A549 (cell line): ENCODE measurements around the gene STAT1. TPM values are rescaled to one million over a fixed set of nuclear protein-coding genes. Genes with fewer than 3 reads are reported as not detected.

ENCODE experiments used
- ATAC-seq, 2 experiments: fragments of 200-7000 bp in 1 of 2; fragments of >200 bp in 1 of 2; cut with Nextera tagmentation in 1 of 2; cut with Tn5 transposase in 1 of 2; 3 replicates each; pipeline versions ENCODE4 v1.8.0 to v1.9.1; 2018 to 2020; ENCODE audit warnings: mild to moderate bottlenecking in 1 of 2, moderate library complexity in 1 of 2
- CTCF ChIA-PET: fragments of 300-600 bp; sonication (Branson Sonifier 250); formaldehyde crosslinking; extraction: SDS; loops from one replicate; lab custom pipeline; 2021; ENCODE audit warnings: antibody characterized with exemption, inconsistent platforms; lab: Yijun Ruan, JAX
- POLR2A ChIA-PET: fragments of 350-600 bp; formaldehyde crosslinking; extraction: SDS; loops from one replicate; lab custom pipeline; 2021; ENCODE audit warnings: antibody characterized with exemption, inconsistent platforms; lab: Yijun Ruan, JAX
- DNase-seq, 2 experiments: peaks; one replicate each; pipeline versions ENCODE4 v3.0.0 to v3.0.0-alpha.2; 2011 to 2016; ENCODE audit warnings: low read depth in 1 of 2, low spot score in 1 of 2
- FAIRE-seq: peaks from 2 replicates; lab custom pipeline; 2011; peaks lifted over from hg19 to GRCh38; lab: Jason Lieb, UNC
- H3K27ac ChIP-seq, 2 experiments: fragments of >200 bp; sonication (Bioruptor Twin); formaldehyde crosslinking; 3 replicates each; pipeline ENCODE4 v1.5.1; 2016 to 2017
- H3K4me1 ChIP-seq: fragments of >200 bp; sonication (Bioruptor Twin); formaldehyde crosslinking; 3 replicates; pipeline ENCODE4 v1.6.1; 2016
- H3K4me2 ChIP-seq: fragments of >200 bp; sonication (Bioruptor Twin); formaldehyde crosslinking; 3 replicates; pipeline ENCODE4 v1.6.1; 2016
- H3K4me3 ChIP-seq: fragments of >200 bp; sonication (Bioruptor Twin); formaldehyde crosslinking; 3 replicates; pipeline ENCODE4 v1.5.1; 2016
- H3K9me3 ChIP-seq: fragments of >200 bp; sonication (Bioruptor Twin); formaldehyde crosslinking; 3 replicates; pipeline ENCODE4 v1.6.1; 2016
- CBX2 ChIP-seq: fragments of 200-600 bp; sonication (generic); IDR thresholded peaks from 2 replicates; pipeline ENCODE4 v1.6.1; 2016; ENCODE audit warnings: low read depth, mild to moderate bottlenecking, borderline replicate concordance
- CBX8 ChIP-seq: fragments of 200-600 bp; sonication (generic); IDR thresholded peaks from 2 replicates; pipeline ENCODE4 v1.6.1; 2016
- CHD4 ChIP-seq: fragments of 200-600 bp; sonication (generic); IDR thresholded peaks from 2 replicates; pipeline ENCODE4 v1.6.1; 2016; ENCODE audit warnings: antibody characterized with exemption, mild to moderate bottlenecking, borderline replicate concordance
- EHMT2 ChIP-seq: fragments of 200-600 bp; sonication (generic); IDR thresholded peaks from 2 replicates; pipeline ENCODE4 v1.6.1; 2016; ENCODE audit warnings: antibody characterized with exemption, low read depth, mild to moderate bottlenecking, moderate library complexity
- EP300 ChIP-seq, 2 experiments: fragments of >200 bp; sonication (Bioruptor Twin); formaldehyde crosslinking; IDR thresholded peaks; 2 replicates in 1 of 2; 3 replicates in 1 of 2; pipeline ENCODE4 v1.6.1; 2016 to 2017
- ESRRA ChIP-seq: fragments of 150-350 bp; IDR thresholded peaks from 2 replicates; pipeline ENCODE4 v1.6.1; 2014; ENCODE audit warnings: mild to moderate bottlenecking, low read length, borderline replicate concordance
- FOSL2 ChIP-seq, 2 experiments: fragments of 450-650 bp in 1 of 2; fragments of >200 bp in 1 of 2; sonication (Bioruptor Twin) in 1 of 2; formaldehyde crosslinking; IDR thresholded peaks; 2 replicates each; pipeline versions ENCODE4 v1.5.0 to v1.6.1; 2016 to 2020; ENCODE audit warnings: mild to moderate bottlenecking in 1 of 2, moderate library complexity in 1 of 2
- HDAC2 ChIP-seq: fragments of 200-600 bp; sonication (generic); IDR thresholded peaks from 2 replicates; pipeline ENCODE4 v1.6.1; 2016
- HOXB5 ChIP-seq: fragments of 250-450 bp; sonication (Bioruptor Pico); IDR thresholded peaks from 2 replicates; pipeline ENCODE4 v1.5.0; 2020; ENCODE audit warnings: mild to moderate bottlenecking, moderate library complexity
- MAFK ChIP-seq: fragments of 450-650 bp; IDR thresholded peaks from 2 replicates; pipeline ENCODE4 v1.6.1; 2014; ENCODE audit not compliant: partially characterized antibody
- MAZ ChIP-seq: fragments of 150-350 bp; IDR thresholded peaks from 2 replicates; pipeline ENCODE4 v1.6.1; 2014; ENCODE audit warnings: antibody characterized with exemption, low read depth, low read length, borderline replicate concordance
- NPAS2 ChIP-seq: fragments of 250-450 bp; sonication (Bioruptor Pico); IDR thresholded peaks from 2 replicates; pipeline ENCODE4 v1.8.0; 2022; ENCODE audit warnings: mild to moderate bottlenecking, moderate library complexity, borderline replicate concordance
- NR3C1 ChIP-seq: fragments of >200 bp; sonication (Bioruptor Twin); formaldehyde crosslinking; IDR thresholded peaks from 3 replicates; pipeline ENCODE4 v1.6.1; 2017
- PHF8 ChIP-seq: fragments of 200-600 bp; sonication (generic); IDR thresholded peaks from 2 replicates; pipeline ENCODE4 v1.6.1; 2016; ENCODE audit warnings: low read depth, mild to moderate bottlenecking, antibody characterized with exemption, moderate library complexity, borderline replicate concordance
- RARB ChIP-seq: fragments of 250-450 bp; sonication (Bioruptor Pico); IDR thresholded peaks from 2 replicates; pipeline ENCODE4 v1.8.0; 2021; ENCODE audit warnings: mild to moderate bottlenecking, moderate library complexity
- RCOR1 ChIP-seq: fragments of 150-350 bp; IDR thresholded peaks from 2 replicates; pipeline ENCODE4 v1.6.1; 2014; ENCODE audit warnings: antibody characterized with exemption, low read length, low read depth
- TFCP2L1 ChIP-seq: fragments of 250-450 bp; sonication (Bioruptor Pico); IDR thresholded peaks from 2 replicates; pipeline ENCODE4 v1.5.0; 2021; ENCODE audit warnings: mild to moderate bottlenecking
- ZFP36 ChIP-seq: fragments of 450-650 bp; IDR thresholded peaks from 2 replicates; pipeline ENCODE4 v1.6.1; 2014; ENCODE audit warnings: borderline replicate concordance; ENCODE audit not compliant: partially characterized antibody
- ZSCAN20 ChIP-seq: fragments of 250-450 bp; sonication (Bioruptor Pico); IDR thresholded peaks from 2 replicates; pipeline ENCODE4 v1.8.0; 2022; ENCODE audit warnings: mild to moderate bottlenecking, moderate library complexity
- WGBS: methylation state at CpG from one replicate; pipeline ENCODE4 v1.1.6; 2017; ENCODE audit errors: missing lambda C conversion rate; 5-methylcytosine and 5-hydroxymethylcytosine counted together
- polyA plus RNA-seq, 4 experiments: library from polyadenylated mRNA; depleted of rRNA in 3 of 4; stranded (reverse); fragments of >200 nt; fragmentation: RNase III in 1 of 4; extraction: RNeasy Plus Mini Kit Qiagen cat#74134 plus additional on column Dnase treatment in 1 of 4; gene quantifications; 2 replicates in 3 of 4; 3 replicates in 1 of 4; pipeline ENCODE4 v1.2.3, GENCODE V29; 2011 to 2017
- TF ChIP-seq, protein P1 (sequence below): fragments of 450-650 bp; IDR thresholded peaks from 2 replicates; pipeline ENCODE4 v1.6.1; 2014; ENCODE audit warnings: antibody characterized with exemption
- TF ChIP-seq, protein P2 (sequence below): fragments of >200 bp; sonication (Bioruptor Twin); formaldehyde crosslinking; IDR thresholded peaks from 2 replicates; pipeline ENCODE4 v1.6.1; 2016
- TF ChIP-seq, protein P3 (sequence below): IDR thresholded peaks from 2 replicates; pipeline ENCODE4 v1.6.1; 2012; ENCODE audit warnings: low read depth, borderline replicate concordance

STAT1 gene
- polyA plus RNA-seq, 2 of the 4 experiments (the other 2 are of a cell fraction) = 105 to 182 TPM

DNA sequence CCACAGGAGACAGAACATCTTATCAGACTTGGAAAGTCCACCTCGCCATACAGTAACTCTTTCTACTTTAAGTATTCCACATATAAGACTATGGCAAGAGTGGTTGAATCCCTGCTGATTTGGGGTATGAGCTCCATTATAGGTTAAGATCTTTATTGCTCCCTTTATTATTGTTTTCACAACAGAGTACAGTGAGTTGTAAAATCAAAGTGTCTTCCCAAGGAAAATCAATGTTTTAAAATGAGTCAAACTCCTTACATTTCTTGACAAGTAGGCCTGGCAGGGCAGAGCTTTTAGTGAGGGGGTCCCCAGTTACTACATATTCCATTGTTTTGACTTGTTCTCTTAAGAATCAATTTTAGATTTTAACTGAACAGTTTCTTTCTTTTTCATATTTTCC is 49.6 kb upstream of the STAT1 start:
- no peaks in the 10 kb centered on the region for H3K4me1 ChIP-seq
- H3K9me3 ChIP-seq = no peaks in the 10 kb centered on the region
- 91% methylated on average over 1 of the region's 1 CpG for WGBS
- ATAC-seq = no peak
- FAIRE-seq = no peak
- DNase-seq = no peak
- H3K4me2 ChIP-seq = no peak overlapping the region
- ChIA-PET POLR2A (no interaction called here), CTCF (interaction anchor here (0.6 to 2.9 kb wide), 2 partner anchors 11 to 87 kb away, joined by 3 to 15 read pairs; partner anchors contain the start of gene STAT4)
- H3K27ac ChIP-seq = no peak overlapping the region
- TF ChIP-seq ESRRA = no peak
- TF ChIP-seq MAFK = no peak
- no peak for TF ChIP-seq RCOR1
- H3K4me3 ChIP-seq = no peak overlapping the region

DNA sequence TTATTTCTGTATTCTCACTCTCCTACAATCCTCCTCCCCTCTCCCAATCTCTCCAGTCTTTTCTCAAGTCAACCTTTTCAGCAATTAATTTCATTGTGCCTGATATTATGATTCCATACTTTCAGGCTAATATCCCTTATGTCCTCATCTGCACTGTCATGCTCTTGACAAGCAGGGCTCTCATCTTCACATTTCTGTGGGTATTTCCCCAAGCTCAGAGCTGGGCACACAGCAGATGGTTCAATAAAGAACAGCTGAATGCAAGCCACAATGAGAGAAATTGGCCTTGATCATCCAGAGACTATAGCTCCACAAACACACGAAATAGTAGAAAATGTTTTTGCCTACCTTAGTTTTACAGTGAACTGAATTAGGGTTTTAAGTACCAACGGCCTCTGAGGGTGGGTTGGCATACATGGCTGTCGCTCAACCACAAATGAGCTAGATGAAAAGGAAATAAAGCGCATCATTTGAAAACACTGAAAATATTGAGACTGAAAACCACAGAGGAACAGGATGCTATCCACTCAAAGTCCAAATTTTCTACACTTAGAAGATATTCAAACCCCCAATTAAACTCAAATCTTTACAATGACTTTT is 47.5 kb upstream of the STAT1 start:
- 74% methylated on average over 4 of the region's 4 CpGs for WGBS
- DNase-seq = no peak
- Histone ChIP-seq H3K9me3 (no peaks in the 10 kb centered on the region), H3K27ac (no peak overlapping the region), H3K4me3 (no peak overlapping the region), H3K4me2 (no peak overlapping the region), H3K4me1 (no peaks in the 10 kb centered on the region)
- ATAC-seq = no peak
- POLR2A ChIA-PET = no interaction called here
- TF ChIP-seq, protein P1, sequence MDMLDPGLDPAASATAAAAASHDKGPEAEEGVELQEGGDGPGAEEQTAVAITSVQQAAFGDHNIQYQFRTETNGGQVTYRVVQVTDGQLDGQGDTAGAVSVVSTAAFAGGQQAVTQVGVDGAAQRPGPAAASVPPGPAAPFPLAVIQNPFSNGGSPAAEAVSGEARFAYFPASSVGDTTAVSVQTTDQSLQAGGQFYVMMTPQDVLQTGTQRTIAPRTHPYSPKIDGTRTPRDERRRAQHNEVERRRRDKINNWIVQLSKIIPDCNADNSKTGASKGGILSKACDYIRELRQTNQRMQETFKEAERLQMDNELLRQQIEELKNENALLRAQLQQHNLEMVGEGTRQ = no peak
- TF ChIP-seq EHMT2 (no peak), ZFP36 (no peak), CHD4 (no peak), NPAS2 (CRISPR knock-in tag) (no peak), ESRRA (no peak), MAFK (no peak), PHF8 (no peak), NR3C1 (no peak), FOSL2 (IDR thresholded peaks at IDR 0.05) (no peak), FOSL2 (CRISPR knock-in tag; IDR thresholded peaks at IDR 0.05) (no peak)
- TF ChIP-seq, protein P2, sequence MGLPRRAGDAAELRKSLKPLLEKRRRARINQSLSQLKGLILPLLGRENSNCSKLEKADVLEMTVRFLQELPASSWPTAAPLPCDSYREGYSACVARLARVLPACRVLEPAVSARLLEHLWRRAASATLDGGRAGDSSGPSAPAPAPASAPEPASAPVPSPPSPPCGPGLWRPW = no peak
- TF ChIP-seq, protein P3, sequence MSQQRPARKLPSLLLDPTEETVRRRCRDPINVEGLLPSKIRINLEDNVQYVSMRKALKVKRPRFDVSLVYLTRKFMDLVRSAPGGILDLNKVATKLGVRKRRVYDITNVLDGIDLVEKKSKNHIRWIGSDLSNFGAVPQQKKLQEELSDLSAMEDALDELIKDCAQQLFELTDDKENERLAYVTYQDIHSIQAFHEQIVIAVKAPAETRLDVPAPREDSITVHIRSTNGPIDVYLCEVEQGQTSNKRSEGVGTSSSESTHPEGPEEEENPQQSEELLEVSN = no peak
- no peak for FAIRE-seq
- CTCF ChIA-PET = interaction anchor here (0.6 to 2.9 kb wide), 3 partner anchors 9 to 771 kb away, joined by 3 to 15 read pairs (median 3); no protein-coding TSS in a partner anchor

DNA sequence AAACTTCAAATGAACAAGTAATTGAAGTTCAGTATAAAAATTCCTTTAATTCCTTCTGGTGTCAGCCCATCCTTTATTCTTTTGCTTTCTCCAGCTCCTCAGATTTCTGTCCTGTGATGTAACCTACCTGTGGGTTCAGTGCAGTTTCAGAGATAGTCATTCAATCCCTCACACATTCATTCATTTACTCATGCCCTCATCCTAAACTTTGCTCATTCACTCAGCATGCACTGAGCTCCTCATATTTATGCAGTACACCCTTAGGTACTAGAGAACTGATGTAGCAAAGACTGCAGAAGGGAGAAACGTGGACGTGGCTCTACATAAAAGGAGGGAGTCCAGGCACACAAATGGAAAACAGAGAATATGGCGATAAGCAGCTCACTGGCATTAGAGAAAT is 45.3 kb upstream of the STAT1 start:
- POLR2A ChIA-PET = interaction anchor here (0.6 kb wide), 1 partner anchor 9 kb away, joined by 3 read pairs; no protein-coding TSS in a partner anchor
- no peaks in the 10 kb centered on the region for H3K4me1 ChIP-seq
- FAIRE-seq = no peak
- TF ChIP-seq HDAC2 (no peak), RARB (no peak), MAZ (no peak), HOXB5 (no peak), CBX2 (no peak), CHD4 (no peak), ZSCAN20 (CRISPR knock-in tag) (no peak), EP300 (IDR thresholded peaks at IDR 0.05) (no peak), NR3C1 (no peak), TFCP2L1 (no peak), CBX8 (no peak)
- TF ChIP-seq, protein P2 = no peak
- TF ChIP-seq, all 56 proteins: peak for 0
- CTCF ChIA-PET = interaction anchor here (1.0 to 1.1 kb wide), 2 partner anchors 44 to 96 kb away, joined by 3 read pairs; no protein-coding TSS in a partner anchor
- DNase-seq (no peak), ATAC-seq (no peak)
- 67% methylated on average over 3 of the region's 3 CpGs for WGBS
- Histone ChIP-seq H3K27ac (no peak overlapping the region), H3K4me2 (no peak overlapping the region), H3K9me3 (no peaks in the 10 kb centered on the region), H3K4me3 (no peak overlapping the region)
